Stomach (tissue), 9 donors: Measurements from ENCODE around the gene MMD2. TPM values are rescaled to one million over a fixed set of nuclear protein-coding genes. Genes with fewer than 3 reads are reported as not detected.
"Not testable (repeated sequence)": the region's sequence is repeated elsewhere in the genome, so short reads cannot be mapped to it uniquely, and the experiment has no call there.

ENCODE experiments used
- DNase-seq, 2 donors: peaks; one replicate each; pipeline versions ENCODE4 v3.0.0 to v3.0.0-alpha.2; 2013 to 2019
- H3K27ac ChIP-seq, 5 donors: fragments of 200-600 bp in 4 of 5; sonication (generic) in 4 of 5; one replicate each; pipeline ENCODE4 v1.5.1; 2013 to 2019; ENCODE audit warnings: mild to moderate bottlenecking in 1 of 5, moderate library complexity in 1 of 5
- H3K27me3 ChIP-seq, 3 donors: fragments of 200-600 bp; sonication (generic); one replicate each; pipeline ENCODE4 v1.5.1; 2017 to 2019; ENCODE audit warnings: mixed run types in 1 of 3
- H3K36me3 ChIP-seq, 4 donors: fragments of 200-600 bp; sonication (generic); 1 replicate in 3 of 4; 2 replicates in 1 of 4; pipeline ENCODE4 v1.5.1; 2016 to 2019
- H3K4me1 ChIP-seq, 4 donors: fragments of 200-600 bp; sonication (generic); one replicate each; pipeline ENCODE4 v1.5.1; 2016 to 2019
- H3K4me3 ChIP-seq, 4 donors: fragments of 200-600 bp; sonication (generic) in 3 of 4; one replicate each; pipeline ENCODE4 v1.5.1; 2016 to 2019; ENCODE audit warnings: mild to moderate bottlenecking in 1 of 4
- H3K9me3 ChIP-seq, 4 donors: fragments of 200-600 bp; sonication (generic); one replicate each; pipeline ENCODE4 v1.5.1; 2016 to 2019
- CTCF ChIP-seq, 7 experiments: fragments of 450-650 bp in 4 of 7; fragments of 200-600 bp in 3 of 7; sonication (generic) in 3 of 7; IDR thresholded peaks; one replicate each; pipeline ENCODE4 v1.5.1; 2016 to 2019; ENCODE audit warnings: antibody characterized with exemption in 7 of 7, control low read depth in 2 of 7, mild to moderate bottlenecking in 1 of 7
- EP300 ChIP-seq: sonication (generic); formaldehyde crosslinking; IDR thresholded peaks from one replicate; pipeline ENCODE4 v1.6.1; 2017; ENCODE audit warnings: antibody characterized with exemption
- POLR2A ChIP-seq, 4 donors: fragments of 450-650 bp; IDR thresholded peaks; one replicate each; pipeline ENCODE4 v1.6.1; 2016; ENCODE audit warnings: antibody characterized with exemption in 4 of 4, control low read depth in 2 of 4, mild to moderate bottlenecking in 1 of 4, moderate library complexity in 1 of 4
- POLR2AphosphoS5 ChIP-seq, 3 donors: sonication (generic); formaldehyde crosslinking; IDR thresholded peaks; one replicate each; pipeline ENCODE4 v1.6.1; 2016; ENCODE audit warnings: antibody characterized with exemption in 3 of 3
- WGBS, 5 donors: extraction: QIAGEN DNeasy Blood & Tissue Kit in 3 of 5; methylation state at CpG; one replicate each; pipeline versions ENCODE4 v1.1.5 to v1.1.7; 2013 to 2018; 5-methylcytosine and 5-hydroxymethylcytosine counted together
- intact Hi-C: fragments of 100-400 bp; cut with DNase I; formaldehyde crosslinking; loops from one replicate; pipeline ENCODE4 v1.15.1; 2023; ENCODE audit warnings: low total_unique reads
- polyA plus RNA-seq, 3 donors: library from polyadenylated mRNA; stranded (reverse); fragments of 200-250 nt; gene quantifications; one replicate each; pipeline ENCODE4 v1.2.3, GENCODE V29; 2013
- total RNA-seq, 5 donors: library from RNA; depleted of rRNA; stranded (reverse); fragments of >200 nt; gene quantifications; one replicate each; pipeline versions ENCODE4 v1.1.0 to v1.2.3, GENCODE V29; 2014 to 2016
- donor health status: healthy with polysubstance abuse.
- donor health status: Bipolar disorder and iron deficiency.
- donor health status: healthy.

MMD2 gene
- total and polyA plus RNA-seq, 8 donors, result not detected

- Histone ChIP-seq H3K4me3 (no peak overlapping the region), H3K4me1 (no peaks in the 10 kb centered on the region), H3K27me3 (no peaks in the 10 kb centered on the region), H3K9me3 (no peaks in the 10 kb centered on the region), H3K27ac (no peak overlapping the region), H3K36me3 (peaks cover 41 to 99% (median 95%) of the 10 kb centered on the region in 4 donors)
- no peak for DNase-seq
- intact Hi-C loops, result no loop called here
- TF ChIP-seq POLR2A (IDR thresholded peaks at IDR 0.05) (no peak), POLR2AphosphoS5 (IDR thresholded peaks at IDR 0.05) (no peak)
- whole genome bisulfite sequencing, 5 donors, result 93 to 97% (median 96%) methylated on average over 10 of the region's 10 CpGs
Observed at GRCh38 chr7:4995429-4995969, 36.5 kb upstream of the MMD2 start.

- no peak for TF ChIP-seq POLR2A (IDR thresholded peaks at IDR 0.05)
- no peak for TF ChIP-seq EP300
- no peak for TF ChIP-seq CTCF (IDR thresholded peaks at IDR 0.05)
- no peak for TF ChIP-seq POLR2AphosphoS5 (IDR thresholded peaks at IDR 0.05)
- no peak overlapping the region for H3K27ac ChIP-seq
- H3K4me3 ChIP-seq, result no peak overlapping the region
- H3K36me3 ChIP-seq, result peaks cover 41 to 100% (median 99%) of the 10 kb centered on the region in 4 donors
- no peak for DNase-seq
- intact Hi-C loops, result no loop called here
- WGBS, 5 donors, result 83 to 95% (median 92%) methylated on average over 8 of the region's 8 CpGs
- H3K9me3 ChIP-seq, result no peaks in the 10 kb centered on the region
- no peaks in the 10 kb centered on the region for H3K4me1 ChIP-seq
- no peaks in the 10 kb centered on the region for H3K27me3 ChIP-seq
Observed at GRCh38 chr7:4993471-4993870, 34.5 kb upstream of the MMD2 start.

GRCh38 chr7:4982741-4983140 is 23.8 kb upstream of the MMD2 start:
- H3K36me3 ChIP-seq, result peaks cover 36 to 75% (median 72%) of the 10 kb centered on the region in 4 donors
- H3K27ac ChIP-seq, H3K27me3 ChIP-seq, intact Hi-C loops, H3K4me3 ChIP-seq, H3K9me3 ChIP-seq, DNase-seq: not testable (repeated sequence)
- 28 to 60% (median 50%) methylated on average over 1 to 2 of the region's 2 CpGs for WGBS, 5 donors
- peaks cover 0 to 18% (median 8%) of the 10 kb centered on the region in 4 donors for H3K4me1 ChIP-seq

- H3K4me3 ChIP-seq, H3K27ac ChIP-seq, DNase-seq, H3K9me3 ChIP-seq, intact Hi-C loops, H3K27me3 ChIP-seq: not testable (repeated sequence)
- peaks cover 32 to 75% (median 72%) of the 10 kb centered on the region in 4 donors for H3K36me3 ChIP-seq
- 94 to 99% (median 98%) methylated on average over 17 of the region's 17 CpGs for WGBS, 5 donors
- H3K4me1 ChIP-seq, result peaks cover 0 to 22% (median 9%) of the 10 kb centered on the region in 4 donors
Observed at GRCh38 chr7:4981295-4981890, 22.4 kb upstream of the MMD2 start.

- H3K4me3 ChIP-seq, DNase-seq: not testable (repeated sequence)
- peaks cover 0 to 43% (median 17%) of the 10 kb centered on the region in 4 donors for H3K4me1 ChIP-seq
Observed at GRCh38 chr7:4975626-4976025, 16.6 kb upstream of the MMD2 start.

GRCh38 chr7:4973728-4974198 is 14.8 kb upstream of the MMD2 start:
- Histone ChIP-seq H3K4me3 (peak overlapping the region; percentile 68 to 85 (median 74)), H3K4me1 (peaks cover 0 to 37% (median 13%) of the 10 kb centered on the region in 4 donors), H3K27me3 (no peaks in the 10 kb centered on the region), H3K36me3 (peaks cover 10 to 27% (median 25%) of the 10 kb centered on the region in 4 donors), H3K27ac (peak overlapping the region; percentile 87 to 99 (median 91)), H3K9me3 (no peaks in the 10 kb centered on the region)
- peak; percentile 90 to 97 for DNase-seq
- TF ChIP-seq EP300 (no peak), POLR2A (IDR thresholded peaks at IDR 0.05) (no peak), CTCF (IDR thresholded peaks at IDR 0.05) (peak in 4 of 7 experiments; percentile 66 to 83 (median 74)), POLR2AphosphoS5 (IDR thresholded peaks at IDR 0.05) (peak; percentile 15 to 82 (median 78))
- WGBS, 5 donors, result 3 to 9% (median 4%) methylated on average over 17 to 41 of the region's 41 CpGs
- intact Hi-C loops, result loop anchor here (10.0 kb wide), 1 partner anchor 111 kb away; no protein-coding TSS in a partner anchor

More at GRCh38 chr7:4975626-4976025, 16.6 kb upstream of the MMD2 start:
- not testable (repeated sequence) for H3K27me3 ChIP-seq, H3K9me3 ChIP-seq, H3K27ac ChIP-seq
- H3K36me3 ChIP-seq, result peaks cover 16 to 41% (median 38%) of the 10 kb centered on the region in 4 donors
- intact Hi-C loops, result loop anchor here (10.0 kb wide), 1 partner anchor 109 kb away; no protein-coding TSS in a partner anchor
- 92 to 95% (median 94%) methylated on average over 12 to 13 of the region's 13 CpGs for WGBS, 5 donors

GRCh38 chr7:4972446-4972845 is 13.5 kb upstream of the MMD2 start:
- 82 to 93% (median 83%) methylated on average over 7 to 10 of the region's 10 CpGs for WGBS, 5 donors
- not testable (repeated sequence) for H3K27me3 ChIP-seq, H3K9me3 ChIP-seq, H3K4me3 ChIP-seq, DNase-seq, H3K27ac ChIP-seq
- intact Hi-C loops, result loop anchor here (10.0 kb wide), 1 partner anchor 112 kb away; no protein-coding TSS in a partner anchor
- Histone ChIP-seq H3K4me1 (peaks cover 0 to 24% (median 13%) of the 10 kb centered on the region in 4 donors), H3K36me3 (peaks cover 8 to 14% (median 12%) of the 10 kb centered on the region in 4 donors)
